GM21825 (cell line): ENCODE measurements around the gene CD7.

Experiments
- ATAC-seq: cut with Tn5 transposase; IDR thresholded peaks from one replicate; pipeline ENCODE4 v1.9.1; 2021; ENCODE audit warnings: mild to moderate bottlenecking, moderate library complexity; ENCODE audit not compliant: unreplicated experiment

CD7 gene

DNA sequence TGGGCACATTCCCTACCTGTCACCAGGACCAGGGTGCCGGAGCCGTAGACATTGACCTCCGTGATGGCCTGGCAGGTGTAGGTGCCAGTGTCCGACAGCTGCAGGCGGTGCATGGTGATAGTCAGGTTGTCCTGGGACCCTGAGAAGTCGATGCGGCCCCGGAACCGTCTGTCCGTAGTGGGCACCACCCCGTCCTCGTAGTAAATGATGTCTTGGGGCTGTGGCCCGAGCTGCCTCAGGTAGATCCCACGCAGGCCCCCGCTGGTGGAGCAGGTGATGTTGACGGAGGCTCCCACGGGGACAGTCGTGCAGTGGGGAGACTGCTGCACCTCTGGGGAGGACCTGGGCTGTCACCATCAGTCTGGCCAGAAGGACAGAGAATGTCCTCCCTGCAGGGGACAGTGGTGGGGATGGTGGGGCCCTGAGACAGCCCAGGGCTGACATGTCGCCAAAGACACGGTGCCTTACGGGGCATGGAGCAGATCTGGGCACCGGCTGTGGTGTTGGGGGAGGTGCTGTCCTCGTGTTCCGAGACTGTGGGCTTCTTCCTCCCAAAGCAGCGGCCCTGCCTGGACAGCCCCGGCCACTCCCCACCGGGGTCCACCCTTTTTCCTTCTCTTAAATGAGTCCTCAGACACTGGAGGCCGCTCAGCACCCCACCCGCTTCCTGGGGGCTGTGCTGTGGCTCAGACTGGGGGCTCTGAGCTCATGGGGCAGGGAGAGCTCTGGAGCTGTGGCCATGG lies 586 bp downstream of the CD7 start:
- ATAC-seq, result no peak

- no peak for ATAC-seq
Measured at GRCh38 chr17:82315703-82316358, 1.6 kb downstream of the CD7 start.

DNA sequence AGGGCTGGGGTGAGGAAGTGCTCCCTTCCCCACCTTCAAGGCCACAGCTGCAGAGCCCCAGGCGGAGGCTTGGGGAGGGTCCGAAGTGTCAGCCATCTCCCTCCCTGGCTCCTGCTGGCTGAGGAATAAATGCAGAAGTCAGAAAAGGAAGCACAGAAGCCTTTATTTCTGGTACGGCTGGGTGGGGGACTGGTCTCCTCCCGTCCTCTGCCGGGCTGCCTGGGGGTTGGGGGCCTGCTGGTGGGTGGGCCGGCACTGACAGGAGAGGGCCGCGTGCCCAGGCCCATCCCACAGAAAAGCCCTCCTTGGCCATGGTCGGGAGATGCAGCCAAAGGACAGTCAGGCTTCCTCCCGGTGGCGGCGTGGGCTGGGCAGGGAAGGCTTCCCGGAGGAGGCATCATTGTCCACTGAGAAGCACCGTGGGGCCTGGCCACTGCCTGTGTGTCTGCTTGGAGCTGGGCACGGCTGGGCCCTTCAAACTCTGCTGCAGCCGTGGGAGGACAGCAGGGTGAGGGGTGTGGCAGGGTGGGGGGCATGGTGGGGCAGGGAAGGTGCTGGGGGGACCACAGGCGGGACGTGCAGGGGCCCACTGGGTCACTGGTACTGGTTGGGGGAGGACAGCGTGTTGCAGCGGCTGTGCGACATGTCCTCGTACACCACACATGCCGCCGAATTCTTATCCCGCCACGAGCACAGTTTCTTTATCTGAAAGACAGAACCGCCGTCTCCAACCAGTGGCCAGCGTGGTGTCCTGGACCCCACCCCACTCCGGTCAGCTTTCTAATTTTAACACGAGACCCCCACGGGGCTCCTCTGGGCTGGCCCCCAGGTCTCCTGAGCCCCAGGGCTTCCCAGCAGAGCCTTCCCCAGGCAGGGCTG lies 2.4 kb downstream of the CD7 start:
- no peak for ATAC-seq

GRCh38 chr17:82314012-82314726 lies 3.2 kb downstream of the CD7 start:
- no peak for ATAC-seq

GRCh38 chr17:82313195-82314011 lies 4.0 kb downstream of the CD7 start:
- no peak for ATAC-seq

- ATAC-seq, result no peak
Measured at GRCh38 chr17:82311971-82312370, 5.4 kb downstream of the CD7 start.

- ATAC-seq, result no peak
Measured at GRCh38 chr17:82310877-82311276, 6.5 kb downstream of the CD7 start.

- no peak for ATAC-seq
Measured at GRCh38 chr17:82309656-82310570, 7.5 kb downstream of the CD7 start.

- ATAC-seq, result no peak
Measured at GRCh38 chr17:82305727-82306300, 11.6 kb downstream of the CD7 start.

DNA sequence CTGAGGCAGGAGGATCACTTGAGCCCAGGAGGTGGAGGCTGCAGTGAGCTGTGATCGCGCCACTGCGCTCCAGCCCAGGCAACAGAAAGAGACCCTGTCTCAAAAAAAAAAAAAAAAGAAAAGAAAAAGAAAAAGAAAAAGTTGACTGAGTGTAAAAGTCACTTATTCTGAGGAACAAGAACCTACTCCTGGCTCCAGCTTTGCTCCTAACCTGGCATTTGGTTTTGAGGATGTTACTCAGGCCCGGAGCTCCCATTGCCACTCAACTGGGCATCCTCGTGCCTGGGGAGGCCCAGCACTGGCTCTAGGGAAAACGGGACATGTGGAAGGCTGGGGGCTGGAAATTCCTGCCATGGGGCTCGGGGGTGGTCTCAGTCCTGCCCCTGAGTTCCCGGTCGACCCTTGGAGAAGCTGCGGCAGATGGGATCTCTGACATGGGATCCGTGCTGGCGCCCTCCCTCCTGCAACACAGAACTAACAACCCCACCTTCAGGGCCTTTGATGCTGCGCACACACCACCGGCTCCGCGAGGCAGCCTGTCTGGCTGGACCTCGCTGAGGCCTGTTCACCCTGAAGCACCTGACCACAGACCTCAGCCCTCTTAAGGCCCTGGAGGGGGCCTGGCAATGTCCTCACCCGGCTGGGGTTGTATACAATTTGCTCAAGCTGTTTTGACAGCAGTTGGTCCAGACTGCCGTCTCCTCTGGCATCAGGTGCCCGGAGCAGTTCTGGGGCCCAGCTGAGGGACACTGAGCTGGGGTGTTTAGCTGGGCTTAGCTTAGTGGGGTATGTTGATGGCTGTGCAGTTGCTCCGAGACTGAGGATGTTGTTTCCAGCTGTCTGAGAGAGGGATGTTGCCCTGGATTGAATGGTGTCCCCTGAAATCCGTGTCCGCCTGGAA lies 12.3 kb downstream of the CD7 start:
- ATAC-seq, result no peak

DNA sequence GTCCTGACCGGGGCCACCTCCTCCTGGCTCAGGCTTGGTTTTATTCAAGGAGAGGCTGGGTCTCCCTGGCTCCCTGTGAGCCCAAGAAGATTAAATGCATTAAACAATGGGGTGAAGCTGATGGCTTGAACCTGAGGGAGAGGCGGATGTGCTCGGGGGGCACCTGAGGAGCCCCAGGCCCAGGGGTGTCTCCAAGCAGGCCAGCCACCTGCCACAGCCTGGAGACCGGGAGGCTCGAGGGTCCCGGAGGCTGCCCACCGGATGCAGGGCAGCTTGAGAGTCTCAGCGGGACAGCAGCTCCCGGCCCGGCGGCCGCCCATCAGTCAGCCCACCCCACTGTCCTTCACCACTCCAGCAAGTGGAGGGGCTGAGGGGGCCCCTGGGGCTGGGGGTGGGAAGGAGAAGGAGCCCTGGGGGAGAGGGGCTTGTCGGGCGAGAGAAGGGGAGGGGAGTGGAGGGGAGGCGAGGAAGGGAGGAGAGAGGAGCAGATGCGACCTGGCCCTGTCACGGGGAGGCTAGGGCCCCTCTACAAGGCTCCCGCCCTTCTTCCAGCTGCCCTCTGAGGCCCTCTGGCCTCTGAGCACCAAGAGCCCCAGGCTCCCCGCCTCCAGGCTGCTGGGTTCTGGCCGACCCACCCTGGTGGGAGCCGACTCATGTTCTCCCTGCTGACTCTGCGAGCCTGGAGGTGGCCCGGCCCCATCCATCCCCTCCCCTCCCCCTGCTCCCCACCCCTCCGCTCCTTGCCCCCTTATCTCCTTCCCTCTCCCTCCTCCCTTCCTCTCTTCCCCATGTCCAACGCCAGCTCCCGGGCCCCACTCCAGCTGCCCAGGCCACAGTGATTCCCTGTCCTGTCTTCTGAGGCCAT lies 13.2 kb downstream of the CD7 start:
- ATAC-seq, result no peak

DNA sequence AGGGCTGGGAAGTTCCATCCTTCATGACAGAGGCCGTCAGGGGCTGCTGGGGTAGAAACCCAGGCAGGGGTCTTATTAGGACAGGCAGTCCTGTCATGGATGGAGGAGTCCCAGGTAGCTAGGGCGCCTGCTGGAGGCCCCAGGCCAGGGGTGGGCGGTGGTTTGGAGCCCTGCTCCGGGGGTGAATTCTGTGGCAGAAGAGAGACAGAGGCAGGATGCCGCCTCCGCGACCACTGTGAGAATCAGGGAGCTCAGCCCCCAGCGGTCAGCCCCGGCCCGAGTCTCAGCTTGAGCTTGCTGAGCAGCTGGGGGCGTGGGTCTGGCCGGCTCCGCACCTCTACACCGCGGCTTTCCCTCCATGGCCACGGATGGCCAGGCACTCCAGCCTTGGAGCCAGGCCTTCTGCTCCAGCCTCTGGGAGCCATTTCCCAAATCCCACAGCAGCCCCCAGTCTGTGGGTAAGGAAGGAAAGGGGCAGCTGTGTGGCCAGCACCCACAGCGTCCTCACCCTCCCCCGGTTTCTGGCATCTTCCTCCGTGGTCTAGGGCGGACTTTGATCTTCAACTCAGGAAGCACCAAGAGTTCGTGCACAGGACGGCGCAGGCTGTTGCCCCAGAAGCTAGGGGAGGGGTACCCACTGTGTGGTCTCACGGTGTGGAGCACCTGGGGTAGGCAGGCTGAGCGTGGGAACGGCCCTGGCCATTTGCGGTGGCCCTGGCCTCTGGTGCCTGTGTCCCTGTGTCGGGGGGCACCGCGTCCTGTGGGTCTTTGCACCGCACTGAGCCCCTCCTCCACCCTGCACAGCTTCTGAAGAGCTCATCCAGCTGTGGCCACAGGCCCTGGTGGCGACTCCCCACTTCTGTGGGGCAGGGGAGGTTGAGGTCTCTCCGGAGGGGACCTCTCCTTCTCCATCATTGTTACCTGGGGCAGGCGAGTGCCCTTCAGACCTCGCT lies 14.1 kb downstream of the CD7 start:
- ATAC-seq, result no peak

DNA sequence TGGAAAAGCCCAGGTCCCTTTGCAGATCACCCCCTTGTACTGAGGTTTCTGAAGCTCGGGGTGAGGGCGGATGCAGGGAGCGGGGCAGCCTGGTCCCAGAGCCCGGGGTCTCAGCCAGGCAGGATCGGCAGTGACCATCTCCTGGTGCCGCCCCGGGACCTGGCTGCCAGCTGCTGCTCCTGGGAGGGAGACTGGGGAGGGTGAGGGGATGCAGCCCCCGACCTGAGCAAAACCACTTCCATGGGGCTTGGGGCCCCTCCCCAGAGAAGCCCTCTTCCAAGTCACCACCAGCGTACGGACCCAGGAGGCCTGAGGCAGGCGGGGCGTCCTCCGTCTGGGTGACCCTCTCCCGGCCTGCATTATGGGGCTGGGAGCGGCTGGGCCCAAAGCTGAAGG lies 14.8 kb downstream of the CD7 start:
- ATAC-seq, result no peak

DNA sequence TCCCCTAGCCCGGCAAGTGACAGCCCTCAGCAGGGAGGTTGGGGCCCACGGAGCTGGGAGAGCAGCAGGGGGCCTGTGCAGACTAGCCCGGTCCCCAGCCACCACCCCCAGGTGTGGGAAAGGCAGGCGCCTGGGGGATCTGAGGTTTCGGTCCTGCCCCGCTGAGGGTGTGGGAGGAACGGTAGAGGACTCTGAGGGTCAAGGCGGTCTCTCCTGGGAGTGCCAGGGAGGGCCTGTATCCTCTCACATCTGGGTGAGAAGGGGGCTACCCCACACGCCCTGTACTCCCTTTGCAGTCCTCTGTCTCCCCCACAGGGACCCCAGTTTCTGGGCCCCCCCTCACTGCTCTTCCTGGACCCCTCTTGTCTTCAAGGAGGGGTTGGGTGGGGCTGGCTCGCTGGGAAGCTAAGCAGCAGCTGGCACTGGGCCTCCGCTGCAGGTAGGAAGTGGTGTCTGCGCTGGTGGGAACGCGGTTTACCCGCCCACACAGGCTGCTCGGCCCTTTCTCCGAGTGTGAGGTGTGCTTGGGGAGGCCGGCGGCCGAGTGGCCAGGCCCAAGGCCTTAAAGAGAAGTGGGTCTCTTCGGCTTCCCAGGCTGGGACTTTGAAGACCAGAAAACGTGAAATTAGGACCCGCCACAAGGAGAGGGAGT lies 15.4 kb downstream of the CD7 start:
- ATAC-seq, result no peak

- ATAC-seq, result no peak
Measured at GRCh38 chr17:82301300-82301915, 16.0 kb downstream of the CD7 start.
